ENCODE data around the gene ZNF394.

DNA sequence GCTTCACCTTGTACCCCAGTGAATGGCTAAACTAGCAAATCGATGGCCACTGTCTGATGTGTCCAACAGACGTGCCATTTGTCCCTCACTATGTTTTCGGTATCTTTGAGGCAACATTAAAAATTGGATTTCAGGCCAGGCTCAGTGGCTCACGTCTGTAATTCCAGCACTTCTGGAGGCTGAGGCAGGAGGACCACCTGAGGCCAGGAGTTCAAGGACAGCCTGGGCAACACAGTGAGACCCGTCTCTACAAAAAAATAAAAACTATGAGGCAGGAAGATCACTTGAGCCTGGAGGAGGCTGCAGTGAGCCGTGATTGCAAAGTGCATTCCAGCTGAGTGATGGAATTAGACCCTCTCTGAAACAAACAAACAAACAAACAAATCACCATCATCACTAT, 43.8 kb upstream of the ZNF394 start:
- TF ChIP-seq CTCF (IDR thresholded peaks at IDR 0.05; ENCODE audit: low read length): no peak
- TF ChIP-seq EZH2phosphoT487 (IDR thresholded peaks at IDR 0.05; ENCODE audit: low read length): no peak

Measured in MM.1S (cell line).